Endodermal cell (in vitro differentiated cells): Measurements from ENCODE around the gene USP49. TPM values are rescaled to one million over a fixed set of nuclear protein-coding genes. Genes with fewer than 3 reads are reported as not detected.

Source experiments
- DNase-seq: peaks from one replicate; pipeline ENCODE4 v3.0.0-alpha.2; 2017
- H3K27ac ChIP-seq: 2 replicates; pipeline ENCODE4 v1.5.1; 2013; ENCODE audit warnings: mild to moderate bottlenecking, low read depth, low read length, moderate library complexity
- H3K27me3 ChIP-seq: 2 replicates; pipeline ENCODE4 v1.6.1; 2013; ENCODE audit warnings: mild to moderate bottlenecking, low read length, moderate library complexity; ENCODE audit not compliant: insufficient read depth, control insufficient read depth, poor library complexity, severe bottlenecking
- H3K36me3 ChIP-seq: 2 replicates; pipeline ENCODE4 v1.7.0; 2013; ENCODE audit warnings: mild to moderate bottlenecking, low read length, moderate library complexity; ENCODE audit not compliant: control insufficient read depth, insufficient read depth
- H3K4me1 ChIP-seq: one replicate; pipeline ENCODE4 v1.7.0; 2013; ENCODE audit warnings: low read length; ENCODE audit not compliant: control insufficient read depth, insufficient read depth
- H3K4me3 ChIP-seq: 2 replicates; pipeline ENCODE4 v1.5.1; 2013; ENCODE audit warnings: mild to moderate bottlenecking, low read length, moderate library complexity
- H3K9ac ChIP-seq: 2 replicates; pipeline ENCODE4 v1.6.1; 2013; ENCODE audit warnings: mild to moderate bottlenecking, low read length, moderate library complexity; ENCODE audit not compliant: poor library complexity, severe bottlenecking; ENCODE audit errors: extremely low read depth
- H3K9me3 ChIP-seq: 2 replicates; pipeline ENCODE4 v1.6.1; 2013; ENCODE audit warnings: mild to moderate bottlenecking, low read length, moderate library complexity; ENCODE audit not compliant: control insufficient read depth
- H3K27ac Mint-ChIP-seq: 2 replicates; pipeline ENCODE4 v1.8.0; 2020; ENCODE audit warnings: mixed read lengths
- H3K27me3 Mint-ChIP-seq: 2 replicates; pipeline ENCODE4 v1.8.0; 2021; ENCODE audit warnings: mild to moderate bottlenecking, mixed read lengths; ENCODE audit not compliant: insufficient read depth
- H3K36me3 Mint-ChIP-seq: 2 replicates; pipeline ENCODE4 v1.8.0; 2020; ENCODE audit warnings: low read depth, mixed read lengths
- H3K4me1 Mint-ChIP-seq: 2 replicates; pipeline ENCODE4 v1.8.0; 2020; ENCODE audit warnings: mixed read lengths
- H3K4me3 Mint-ChIP-seq: 2 replicates; pipeline ENCODE4 v1.8.0; 2020; ENCODE audit warnings: mild to moderate bottlenecking, moderate library complexity, mixed read lengths
- H3K9me3 Mint-ChIP-seq: 2 replicates; pipeline ENCODE4 v1.8.0; 2020; ENCODE audit warnings: mild to moderate bottlenecking, mixed read lengths
- WGBS, 2 experiments: methylation state at CpG; one replicate each; pipeline versions ENCODE4 v1.1.5 to v1.1.7; 2013; ENCODE audit warnings: missing lambda C conversion rate in 2 of 2, mixed read lengths in 1 of 2; ENCODE audit not compliant: insufficient coverage in 1 of 2, insufficient read length in 1 of 2; 5-methylcytosine and 5-hydroxymethylcytosine counted together
- total RNA-seq, 2 donors: library from RNA; stranded (reverse); fragmentation: NEBNext Ultra II Directional in 1 of 2; extraction: Animal tissue kit (Norgen Biotek cat#: 25700) in 1 of 2; gene quantifications; 2 replicates in 1 of 2; 3 replicates in 1 of 2; pipeline ENCODE4 v1.2.1, GENCODE V29; 2021
- TF ChIP-seq, protein P1 (sequence below): fragments of 200-600 bp; sonication (generic); conservative IDR thresholded peaks from 2 replicates; pipeline ENCODE4 v1.5.0; 2021; ENCODE audit warnings: antibody characterized with exemption, mild to moderate bottlenecking

Gene USP49
- total RNA-seq, 2 donors from 2014 or later: 14.0 to 18.9 TPM

DNA sequence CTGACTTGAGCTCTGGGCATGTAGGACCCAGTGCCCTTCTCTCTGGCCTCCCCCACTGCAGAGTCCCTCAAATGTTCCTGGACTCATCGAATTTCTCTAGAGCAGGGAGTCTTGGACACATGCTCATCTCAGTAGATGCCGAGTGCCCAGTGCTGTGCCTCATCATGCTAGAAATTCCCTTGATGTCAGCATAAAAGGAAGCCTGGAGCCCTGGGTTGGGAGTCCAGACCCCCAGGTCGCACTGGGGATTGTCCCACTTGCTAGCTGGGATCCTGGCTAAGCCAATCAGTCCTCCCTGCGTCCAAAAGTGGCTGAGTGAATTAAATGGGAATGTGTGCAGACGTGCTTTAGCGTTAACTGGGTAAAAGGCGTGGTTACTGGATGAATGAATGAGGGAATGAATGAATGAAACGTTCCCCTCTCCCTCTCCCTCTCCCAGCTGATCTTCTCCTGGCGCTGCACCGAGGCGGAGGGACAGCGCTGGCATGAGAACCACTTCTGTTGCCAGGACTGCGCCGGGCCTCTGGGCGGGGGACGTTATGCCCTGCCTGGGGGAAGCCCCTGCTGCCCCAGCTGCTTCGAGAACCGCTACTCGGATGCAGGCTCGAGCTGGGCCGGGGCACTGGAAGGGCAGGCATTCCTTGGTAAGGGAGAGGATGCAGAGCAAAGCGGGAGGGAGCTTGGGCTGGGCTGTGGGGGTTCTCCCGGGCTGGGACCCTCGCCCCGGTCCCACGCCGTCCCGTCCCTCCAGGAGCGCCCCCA, 109.3 kb downstream of the USP49 start:
- Mint-ChIP-seq H3K27me3 (peaks cover 55% of the 10 kb centered on the region), H3K9me3 (no peaks in the 10 kb centered on the region), H3K27ac (no peak overlapping the region), H3K4me1 (peaks cover 8% of the 10 kb centered on the region), H3K4me3 (peak overlapping the region; percentile 97), H3K36me3 (peaks cover 17% of the 10 kb centered on the region)
- Histone ChIP-seq H3K9ac (no peak overlapping the region), H3K36me3 (peaks cover 21% of the 10 kb centered on the region), H3K4me1 (no peaks in the 10 kb centered on the region), H3K4me3 (peak overlapping the region; percentile 100), H3K27me3 (peaks cover 48% of the 10 kb centered on the region), H3K27ac (no peak overlapping the region), H3K9me3 (no peaks in the 10 kb centered on the region)
- WGBS, 2 experiments: 28 to 74% methylated on average over 4 to 28 of the region's 29 CpGs
- TF ChIP-seq, protein P1, sequence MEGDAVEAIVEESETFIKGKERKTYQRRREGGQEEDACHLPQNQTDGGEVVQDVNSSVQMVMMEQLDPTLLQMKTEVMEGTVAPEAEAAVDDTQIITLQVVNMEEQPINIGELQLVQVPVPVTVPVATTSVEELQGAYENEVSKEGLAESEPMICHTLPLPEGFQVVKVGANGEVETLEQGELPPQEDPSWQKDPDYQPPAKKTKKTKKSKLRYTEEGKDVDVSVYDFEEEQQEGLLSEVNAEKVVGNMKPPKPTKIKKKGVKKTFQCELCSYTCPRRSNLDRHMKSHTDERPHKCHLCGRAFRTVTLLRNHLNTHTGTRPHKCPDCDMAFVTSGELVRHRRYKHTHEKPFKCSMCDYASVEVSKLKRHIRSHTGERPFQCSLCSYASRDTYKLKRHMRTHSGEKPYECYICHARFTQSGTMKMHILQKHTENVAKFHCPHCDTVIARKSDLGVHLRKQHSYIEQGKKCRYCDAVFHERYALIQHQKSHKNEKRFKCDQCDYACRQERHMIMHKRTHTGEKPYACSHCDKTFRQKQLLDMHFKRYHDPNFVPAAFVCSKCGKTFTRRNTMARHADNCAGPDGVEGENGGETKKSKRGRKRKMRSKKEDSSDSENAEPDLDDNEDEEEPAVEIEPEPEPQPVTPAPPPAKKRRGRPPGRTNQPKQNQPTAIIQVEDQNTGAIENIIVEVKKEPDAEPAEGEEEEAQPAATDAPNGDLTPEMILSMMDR: no peak
- DNase-seq: no peak

DNA sequence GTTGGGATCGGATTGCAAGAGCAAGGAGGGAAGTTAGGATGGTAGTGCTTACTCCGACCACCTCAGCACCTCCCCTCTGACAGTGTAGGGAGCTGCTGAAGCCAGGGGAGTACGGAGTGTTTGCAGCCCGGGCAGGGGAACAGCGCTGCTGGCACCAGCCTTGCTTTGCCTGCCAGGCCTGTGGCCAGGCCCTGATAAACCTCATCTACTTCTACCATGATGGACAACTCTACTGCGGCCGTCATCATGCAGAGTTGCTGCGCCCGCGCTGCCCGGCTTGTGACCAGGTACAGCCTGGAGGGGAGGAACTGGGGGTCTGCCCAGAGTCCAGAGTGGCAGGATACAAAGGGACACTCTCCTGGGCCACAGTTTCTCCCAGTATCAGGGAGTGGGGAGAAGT, 109.9 kb downstream of the USP49 start:
- no peak overlapping the region for H3K9ac ChIP-seq
- H3K4me3 ChIP-seq: no peak overlapping the region
- Mint-ChIP-seq H3K4me3 (no peak overlapping the region), H3K4me1 (peaks cover 8% of the 10 kb centered on the region), H3K9me3 (no peaks in the 10 kb centered on the region), H3K27me3 (peaks cover 59% of the 10 kb centered on the region), H3K27ac (no peak overlapping the region), H3K36me3 (peaks cover 15% of the 10 kb centered on the region)
- H3K36me3 ChIP-seq: peaks cover 14% of the 10 kb centered on the region
- WGBS, 2 experiments: 88 to 92% methylated on average over 9 to 11 of the region's 11 CpGs
- peaks cover 50% of the 10 kb centered on the region for H3K27me3 ChIP-seq
- no peak for DNase-seq
- no peaks in the 10 kb centered on the region for H3K9me3 ChIP-seq
- H3K4me1 ChIP-seq: no peaks in the 10 kb centered on the region
- no peak overlapping the region for H3K27ac ChIP-seq
- TF ChIP-seq, protein P1: no peak

DNA sequence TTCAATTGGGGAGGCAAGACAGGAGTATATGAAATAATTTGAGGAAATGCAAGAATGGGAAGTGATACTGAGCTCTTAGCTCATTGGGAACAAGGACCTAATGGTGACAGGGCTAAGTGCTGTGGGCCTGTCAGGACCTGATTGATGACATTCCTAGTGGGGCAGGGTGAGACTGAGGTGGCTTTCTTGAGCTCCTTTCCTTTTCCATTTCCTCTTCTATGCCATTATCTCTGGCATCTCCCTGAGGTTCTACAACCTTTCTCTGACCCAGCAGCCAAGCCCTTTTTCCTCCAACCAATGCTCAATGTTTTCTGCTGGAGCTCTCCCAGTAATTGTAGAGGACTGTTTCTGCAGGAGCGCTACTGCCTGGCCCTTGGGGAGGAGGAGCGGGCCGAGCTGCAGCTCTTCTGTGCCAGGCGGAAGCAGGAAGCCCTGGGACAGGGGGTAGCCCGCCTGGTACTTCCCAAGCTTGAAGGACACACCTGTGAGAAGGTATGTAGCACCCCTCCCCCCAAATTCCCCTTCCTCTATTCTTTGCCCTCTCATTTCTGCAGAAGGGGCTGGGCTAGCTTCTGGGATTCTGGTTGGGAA, 110.5 kb downstream of the USP49 start:
- Mint-ChIP-seq H3K27me3 (peaks cover 59% of the 10 kb centered on the region), H3K4me3 (no peak overlapping the region), H3K27ac (no peak overlapping the region), H3K36me3 (peaks cover 11% of the 10 kb centered on the region), H3K4me1 (peaks cover 8% of the 10 kb centered on the region), H3K9me3 (no peaks in the 10 kb centered on the region)
- H3K27me3 ChIP-seq: peaks cover 50% of the 10 kb centered on the region
- DNase-seq: no peak
- H3K4me1 ChIP-seq: no peaks in the 10 kb centered on the region
- TF ChIP-seq, protein P1: no peak
- H3K36me3 ChIP-seq: peaks cover 9% of the 10 kb centered on the region
- WGBS, 2 experiments: 83 to 85% methylated on average over 2 to 5 of the region's 5 CpGs
- no peaks in the 10 kb centered on the region for H3K9me3 ChIP-seq
- H3K9ac ChIP-seq: no peak overlapping the region
- no peak overlapping the region for H3K27ac ChIP-seq
- H3K4me3 ChIP-seq: no peak overlapping the region
